ENCODE measurements around the gene CNTN5.
"Not testable (repeated sequence)": the region's sequence is repeated elsewhere in the genome, so short reads cannot be mapped to it uniquely, and the experiment has no call there.

CNTN5 gene

DNA sequence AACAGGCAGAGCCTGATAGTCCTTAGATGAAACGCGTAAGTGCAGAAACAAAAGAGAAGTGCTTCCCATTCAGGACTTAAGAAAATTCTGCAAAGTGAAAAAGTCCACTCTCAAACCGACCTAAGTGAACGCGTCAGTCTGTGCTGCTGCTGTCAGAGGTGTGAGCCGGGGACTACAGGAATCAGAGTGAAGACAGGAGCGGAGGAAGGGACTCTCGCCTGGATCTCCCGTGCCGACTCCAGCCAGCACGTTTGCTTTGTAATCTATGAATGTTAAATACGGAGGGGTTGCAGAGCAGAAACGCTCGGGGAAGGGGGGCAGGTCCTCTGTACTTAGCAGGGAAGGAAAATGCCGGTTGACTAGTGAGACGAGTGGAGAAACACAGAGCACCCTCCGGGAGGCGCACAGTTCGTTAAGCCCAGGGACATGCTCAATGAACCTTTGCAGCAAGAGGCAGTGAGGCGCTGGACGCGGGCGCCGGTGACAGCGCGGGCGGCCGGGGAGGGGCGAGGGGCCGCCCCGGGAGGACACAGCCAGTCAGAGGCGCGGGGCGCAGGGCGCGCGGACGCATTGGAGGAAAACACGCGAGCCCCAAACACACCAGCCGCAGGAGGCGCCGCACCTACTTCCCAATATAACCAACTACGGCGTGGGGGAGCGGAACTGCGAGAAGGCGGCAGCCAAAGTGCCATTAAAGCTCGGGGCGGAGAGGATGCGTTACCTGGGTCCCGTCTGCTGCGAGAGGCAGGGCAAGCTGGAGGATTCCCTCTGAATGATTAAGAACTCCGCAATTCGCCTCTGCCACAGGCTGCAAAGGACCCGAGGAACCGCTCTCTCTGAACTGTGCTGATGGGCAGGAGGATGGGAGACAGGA, at the start of gene CNTN5:
TSS of gene CNTN5 (plus strand) at position 598 of the 874 bp plus-strand sequence.
- peak in 1 of 3 experiments; percentile 10 for DNase-seq (ENCODE audit: low read depth in 3 of 3)

DNA sequence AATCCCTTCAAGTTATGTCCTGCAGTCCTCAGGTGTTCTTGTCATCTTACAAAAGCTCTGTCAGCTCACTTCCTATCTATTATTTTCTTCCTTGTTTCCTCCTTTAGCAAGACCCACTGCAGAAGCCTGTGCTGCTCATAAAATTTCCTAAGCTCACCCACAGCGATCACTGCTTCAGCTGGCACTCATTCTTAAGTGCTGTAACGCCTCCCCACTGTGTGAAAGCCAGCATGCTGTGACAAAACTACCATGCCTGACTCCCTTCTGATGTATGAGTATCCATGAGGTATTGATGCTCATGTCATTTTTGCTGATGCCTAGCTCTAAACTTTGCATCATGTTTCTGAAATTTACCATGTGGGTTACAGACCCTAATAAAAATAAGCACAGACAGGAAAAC, 41.5 kb upstream of the CNTN5 start:
- DNase-seq (ENCODE audit: low read depth in 3 of 3): no peak

DNA sequence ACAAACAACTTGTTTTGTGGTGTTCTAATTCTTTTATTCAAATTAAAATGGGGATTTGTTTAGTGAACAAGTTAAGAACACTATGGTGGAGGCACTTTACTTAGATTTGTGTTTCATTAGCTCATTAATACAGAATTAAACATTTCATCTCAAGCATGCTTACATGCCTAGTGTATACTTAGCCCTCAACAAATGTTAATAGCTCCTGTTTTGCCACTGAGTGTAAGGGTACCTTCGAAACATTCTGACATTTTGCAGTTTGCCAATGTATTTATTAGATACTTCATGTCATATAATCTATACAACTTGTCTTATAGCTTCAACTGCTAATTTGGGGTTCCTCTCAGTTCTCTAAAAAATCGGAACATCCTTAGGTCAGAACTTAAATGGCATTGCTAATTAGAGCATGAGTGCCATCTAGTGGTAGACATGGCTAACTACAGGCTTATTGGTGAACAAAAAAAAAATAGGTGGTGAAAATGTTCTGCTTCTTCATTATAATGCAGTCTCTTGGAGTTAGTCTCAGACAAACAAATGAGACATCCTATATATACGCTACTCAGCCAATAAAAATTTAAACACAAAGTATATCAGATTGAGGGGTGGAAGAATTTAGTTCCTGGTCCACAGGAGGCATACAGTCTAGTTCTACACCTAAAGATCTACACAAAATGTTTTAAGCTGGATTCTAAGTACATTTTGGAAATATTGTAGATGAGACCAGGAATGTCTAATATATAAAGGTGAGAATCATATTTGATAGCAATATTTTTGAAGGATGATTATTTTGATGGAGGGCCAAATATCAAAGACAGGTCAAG, 4.9 kb upstream of the CNTN5 start:
- DNase-seq (ENCODE audit: low read depth in 3 of 3): no peak

DNA sequence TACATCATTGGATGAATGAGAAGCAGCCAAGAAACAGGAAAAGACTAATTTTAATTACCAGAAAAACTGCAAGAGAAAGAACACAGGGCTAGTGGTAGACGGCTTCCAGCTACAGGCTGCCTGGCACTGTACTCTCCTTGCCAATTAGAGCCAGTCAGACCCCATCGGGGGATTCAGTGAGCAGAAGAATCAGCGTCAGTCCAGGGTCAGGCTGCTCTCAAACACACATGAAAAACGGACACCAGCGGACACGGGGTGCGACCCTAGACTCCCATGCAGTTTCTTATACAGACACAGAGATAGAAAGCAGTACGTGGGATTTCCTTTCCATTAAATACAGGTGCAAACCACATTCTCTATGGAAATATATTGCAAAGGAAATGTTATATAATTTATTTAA, 1.1 kb upstream of the CNTN5 start:
- no peak for DNase-seq (ENCODE audit: low read depth in 3 of 3)

DNA sequence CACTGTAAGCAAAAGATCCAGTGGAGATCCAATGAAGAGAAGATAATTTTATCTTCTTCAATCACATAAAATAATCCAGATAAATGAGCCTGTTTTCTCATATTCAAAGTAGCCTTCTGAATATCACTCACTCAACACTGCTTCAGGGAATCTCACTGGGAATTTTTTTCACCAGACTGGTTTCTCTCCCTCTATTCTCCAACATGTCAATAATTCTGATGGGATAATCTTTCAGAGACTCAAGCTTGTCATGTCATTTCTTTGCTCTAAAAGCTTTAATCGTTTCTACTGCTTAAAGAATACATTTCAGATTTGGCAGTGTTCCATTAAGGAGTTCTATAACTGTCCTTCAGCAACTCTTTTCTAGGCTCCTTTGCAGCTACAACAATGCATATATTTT, 16.3 kb downstream of the CNTN5 start:
- DNase-seq (ENCODE audit: low read depth in 3 of 3): no peak

DNA sequence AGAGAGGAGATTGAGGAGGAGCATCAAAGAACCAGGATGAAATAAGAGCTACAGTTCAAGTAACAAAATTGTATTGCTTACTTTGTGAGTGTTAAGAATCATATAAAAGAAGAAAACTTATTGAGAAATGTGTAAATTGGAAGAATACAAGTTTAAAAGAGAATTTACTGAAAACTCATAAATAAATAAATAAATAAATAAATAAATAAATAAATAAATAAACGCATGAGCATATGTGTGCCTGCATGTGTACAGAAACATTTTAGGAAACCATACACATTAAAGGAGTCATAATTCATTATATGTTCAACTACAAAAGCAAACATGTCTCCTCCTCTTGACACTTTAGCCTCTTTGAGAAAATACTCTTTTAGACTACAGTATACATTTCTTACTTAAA, 42.6 kb downstream of the CNTN5 start:
- no peak for DNase-seq (ENCODE audit: low read depth in 3 of 3)

DNA sequence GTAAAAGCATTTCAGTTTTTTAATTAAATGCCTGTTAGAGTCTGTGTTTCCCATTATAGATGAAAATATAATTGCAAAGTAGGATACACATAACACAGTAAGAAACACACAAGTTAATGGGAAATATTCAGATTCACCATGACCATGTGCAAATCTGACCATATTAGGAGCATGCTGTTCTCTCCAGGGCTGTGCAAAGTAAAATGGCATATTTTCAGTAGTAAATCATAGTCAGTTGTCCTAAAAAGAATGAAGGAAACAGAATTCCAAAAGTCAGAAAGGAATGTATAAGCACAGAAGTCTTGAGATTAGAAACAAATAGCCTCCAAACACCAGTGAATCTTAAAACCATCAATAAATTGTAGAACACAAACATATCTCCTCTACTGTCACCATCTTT, 44.4 kb downstream of the CNTN5 start:
- DNase-seq (ENCODE audit: low read depth in 3 of 3): no peak

DNA sequence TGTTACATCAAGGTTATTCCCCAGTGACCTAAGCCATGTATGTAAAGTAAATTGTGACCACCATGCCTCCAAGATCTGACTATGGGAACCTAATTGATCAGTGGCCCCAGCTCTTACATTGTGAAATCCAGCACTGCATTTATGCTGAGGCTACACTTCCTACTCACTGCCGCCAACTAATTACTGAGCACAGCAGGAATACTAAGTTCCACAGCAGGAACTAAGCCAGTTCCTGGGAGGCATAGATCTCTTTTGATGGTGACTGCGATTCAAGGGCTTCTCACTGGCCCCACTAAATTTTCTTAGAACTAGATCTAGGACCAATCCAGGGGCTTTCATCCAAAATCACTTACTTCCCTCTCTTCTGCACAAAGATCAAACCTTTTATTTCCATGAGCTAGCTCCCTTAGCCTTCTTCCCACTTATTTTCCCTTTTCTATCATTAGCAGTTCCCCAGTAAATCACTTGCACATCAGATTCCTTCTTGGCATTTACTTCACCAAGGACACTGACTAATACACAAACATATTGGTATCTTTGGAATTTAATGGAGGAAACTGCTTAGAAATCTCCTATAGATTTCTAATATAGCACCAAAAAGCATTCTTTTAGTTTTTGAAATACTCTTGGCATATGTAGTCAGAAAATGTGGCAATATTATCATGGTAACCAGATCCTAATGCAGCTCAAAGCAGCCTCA, 46.0 kb downstream of the CNTN5 start:
- no peak for DNase-seq (ENCODE audit: low read depth in 3 of 3)

DNA sequence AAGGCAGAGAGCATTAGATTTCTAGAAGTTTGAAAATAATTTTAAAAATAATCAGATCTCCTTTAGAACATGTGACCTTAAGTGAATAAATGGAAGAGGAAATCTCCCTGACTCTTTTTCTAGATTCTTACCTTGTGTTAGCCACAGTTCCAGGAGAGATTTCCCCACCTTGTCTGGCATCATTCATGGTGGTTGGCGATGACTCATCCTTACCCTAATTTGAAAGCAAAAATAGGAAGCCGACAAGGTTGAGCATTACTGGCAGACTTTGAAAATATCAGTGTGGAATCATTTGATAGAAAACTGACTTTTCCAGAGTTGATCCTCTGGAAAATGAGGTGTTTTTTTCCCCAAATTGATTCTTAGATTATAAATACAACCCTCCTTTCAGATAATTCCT, 48.1 kb downstream of the CNTN5 start:
- no peak for DNase-seq (ENCODE audit: low read depth in 3 of 3)

DNA sequence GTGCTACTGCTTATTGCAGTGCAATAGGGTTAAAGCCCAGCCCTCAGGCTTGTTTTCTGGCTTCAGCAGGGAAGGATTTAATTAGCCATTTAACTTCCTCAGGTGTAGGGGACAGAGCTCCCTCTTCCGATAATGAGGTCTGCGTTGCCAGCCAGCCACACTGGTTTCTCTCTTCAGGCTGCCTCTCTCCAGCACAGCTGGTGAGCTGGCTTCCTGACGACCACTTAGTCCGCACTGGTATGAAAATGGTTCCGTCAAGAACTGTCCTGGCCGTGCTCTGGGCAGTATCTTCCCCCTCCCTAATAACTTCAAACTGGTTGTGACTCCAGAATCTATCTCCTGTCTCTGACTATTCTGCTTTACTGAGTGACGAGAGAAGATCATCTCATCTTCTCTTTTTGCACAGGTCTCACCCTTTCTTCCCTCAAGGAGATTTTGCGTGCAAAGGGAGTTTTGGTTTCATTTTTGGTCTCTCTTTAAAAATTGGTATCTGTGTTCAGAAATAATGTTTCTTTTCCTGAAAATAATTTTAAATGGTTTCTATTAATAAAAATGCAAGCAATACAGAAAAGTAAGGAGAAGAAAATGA, 49.2 kb downstream of the CNTN5 start:
- no peak for DNase-seq (ENCODE audit: low read depth in 3 of 3)

DNA sequence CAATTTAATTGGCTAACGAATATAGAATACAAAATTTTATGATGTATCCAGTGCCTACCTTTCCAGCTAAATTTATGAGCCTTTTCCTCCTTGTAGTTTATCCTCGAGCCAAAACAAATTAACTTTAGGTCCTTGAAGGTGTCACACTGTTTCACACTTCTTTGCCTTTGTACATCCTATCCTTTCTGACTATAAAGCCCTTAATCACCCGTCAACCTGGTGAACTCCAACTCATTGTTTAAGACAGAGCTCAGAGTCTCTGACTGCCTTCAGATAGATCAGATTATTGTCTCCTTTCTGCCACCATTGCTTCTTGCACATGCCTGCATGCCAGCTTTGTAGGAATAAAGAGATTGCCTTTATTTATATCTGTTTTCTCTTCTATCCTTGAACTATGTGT, 58.8 kb downstream of the CNTN5 start:
- DNase-seq (ENCODE audit: low read depth in 3 of 3): no peak

DNA sequence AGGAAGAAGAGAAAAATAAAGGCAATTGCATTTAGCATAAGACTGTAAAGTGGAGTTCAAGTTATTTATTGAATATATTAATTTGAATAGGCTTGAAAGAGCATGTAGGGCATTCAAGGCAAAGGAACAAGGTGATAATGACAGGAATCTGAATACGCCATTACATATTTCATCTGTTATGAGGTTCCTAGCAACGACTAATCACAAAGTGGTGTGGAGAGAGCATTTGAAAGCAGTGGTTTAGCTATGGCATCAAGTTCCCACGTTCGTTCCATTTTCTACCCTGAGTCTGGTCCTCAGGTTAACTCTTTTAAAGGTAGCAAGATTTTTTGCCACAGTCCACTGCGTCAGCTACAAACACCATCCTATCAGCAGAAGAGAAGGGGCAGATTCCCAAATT, 59.4 kb downstream of the CNTN5 start:
- no peak for DNase-seq (ENCODE audit: low read depth in 3 of 3)

DNA sequence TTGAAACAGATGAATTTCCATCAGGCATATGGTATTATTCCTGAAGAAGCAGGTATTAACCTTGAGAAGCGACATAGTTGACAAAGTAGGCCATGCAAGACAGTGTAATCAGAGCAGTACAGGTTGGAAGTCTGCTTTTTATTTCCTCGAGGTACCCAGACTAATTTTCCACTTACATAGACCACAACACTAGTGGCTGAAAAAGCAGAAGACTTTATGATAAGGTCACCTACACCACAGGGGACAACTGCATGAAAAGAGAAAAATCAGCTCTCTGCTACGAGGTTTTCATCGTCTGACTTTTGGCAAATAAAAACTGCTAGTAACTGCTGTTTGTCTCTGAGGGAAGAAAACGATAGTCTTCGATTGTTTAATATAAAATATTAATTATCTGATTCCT, 77.5 kb downstream of the CNTN5 start:
- DNase-seq (ENCODE audit: low read depth in 3 of 3): no peak

DNA sequence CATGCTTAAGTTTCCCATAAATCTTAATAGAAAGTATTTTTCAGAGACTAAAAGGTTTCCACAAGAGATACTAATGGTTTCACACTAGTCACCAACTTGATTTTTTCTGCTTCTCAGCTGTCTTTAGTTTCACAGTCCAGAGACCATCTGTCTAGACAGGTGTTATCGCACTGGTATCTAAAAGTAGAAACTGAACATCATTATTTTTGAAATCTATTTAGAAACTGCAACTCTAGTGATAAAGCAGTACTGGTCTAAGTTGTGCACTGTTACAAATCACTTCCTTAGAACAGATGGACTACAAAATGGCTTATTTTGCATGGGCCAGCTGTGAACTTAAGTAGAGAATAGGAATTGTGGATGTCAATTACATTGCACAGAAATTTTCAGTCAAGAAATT, 78.0 kb downstream of the CNTN5 start:
- DNase-seq (ENCODE audit: low read depth in 3 of 3): no peak

DNA sequence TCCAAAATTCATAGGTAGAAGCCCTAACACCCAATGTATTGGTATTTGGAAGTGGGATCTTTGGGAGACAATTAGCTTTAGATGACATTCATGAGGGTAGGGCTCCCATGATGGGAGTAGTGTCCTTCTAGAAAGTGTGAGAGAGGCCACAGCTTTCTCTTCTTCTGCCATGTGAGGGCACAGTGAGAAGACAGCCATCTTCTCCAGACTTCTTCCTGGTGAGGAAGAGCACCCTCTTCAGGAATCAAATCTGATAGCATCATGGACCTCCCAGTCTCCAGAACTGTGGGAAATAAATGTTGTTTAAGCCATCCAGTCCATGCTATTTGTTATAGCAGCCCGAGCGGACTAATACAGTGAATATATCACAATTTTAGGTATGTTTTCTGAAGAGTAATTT, 96.9 kb downstream of the CNTN5 start:
- no peak for DNase-seq (ENCODE audit: low read depth in 3 of 3)

DNA sequence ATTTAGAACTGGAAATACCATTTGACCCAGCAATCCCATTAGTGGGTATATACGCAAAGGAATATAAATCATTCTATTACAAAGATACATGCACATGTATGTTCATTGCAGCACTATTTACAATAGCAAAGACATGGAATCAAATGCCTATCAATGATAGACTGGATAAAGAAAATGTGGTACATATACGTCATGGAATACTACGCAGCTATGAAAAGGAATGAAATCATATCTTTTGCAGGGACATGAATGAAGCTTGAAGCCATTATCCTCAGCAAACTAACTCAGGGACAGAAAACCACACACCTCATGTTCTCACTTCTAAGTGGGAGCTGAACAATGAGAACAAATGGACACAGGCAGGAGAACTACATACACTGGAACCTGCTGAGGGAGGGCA, 113.1 kb downstream of the CNTN5 start:
- DNase-seq (ENCODE audit: low read depth in 3 of 3): not testable (repeated sequence)

DNA sequence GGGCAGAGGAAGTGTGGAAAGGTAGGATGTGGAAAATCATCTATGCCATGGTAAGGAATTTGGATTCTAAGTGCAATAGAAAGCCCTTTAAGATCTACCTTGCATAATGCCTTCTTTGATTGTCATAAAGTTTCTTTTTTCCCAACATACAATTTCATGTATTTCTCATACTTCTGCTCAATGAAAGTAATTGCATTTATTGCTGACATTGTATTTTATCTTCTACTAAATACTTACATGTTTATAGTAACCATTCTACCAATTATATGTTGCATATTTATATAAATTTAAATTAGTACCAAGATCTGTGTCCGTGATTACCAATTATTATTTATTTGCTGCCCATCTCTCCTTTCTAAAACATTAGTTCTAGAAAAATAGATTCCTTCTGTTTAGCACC, 114.8 kb downstream of the CNTN5 start:
- DNase-seq (ENCODE audit: low read depth in 3 of 3): no peak

DNA sequence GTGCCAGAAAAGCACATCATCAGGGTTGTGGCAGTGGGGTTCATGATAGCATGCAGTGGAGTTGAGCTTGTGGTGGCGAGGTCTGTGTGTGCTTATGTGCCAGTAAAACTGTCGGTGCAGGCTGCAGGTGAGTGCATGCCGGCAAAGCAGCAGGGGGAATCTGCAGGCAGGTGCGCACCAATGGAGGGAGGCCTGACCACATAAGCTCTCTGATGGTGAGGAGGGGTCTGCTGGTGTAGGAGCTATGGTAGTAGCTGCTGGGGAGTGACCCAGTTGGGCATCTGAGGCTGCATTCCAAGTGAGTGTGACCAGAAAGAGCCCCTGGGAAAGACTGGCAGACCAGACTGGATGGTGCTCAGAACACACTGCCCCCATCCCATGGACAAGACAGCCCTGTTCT, 121.5 kb downstream of the CNTN5 start:
- no peak for DNase-seq (ENCODE audit: low read depth in 3 of 3)

DNA sequence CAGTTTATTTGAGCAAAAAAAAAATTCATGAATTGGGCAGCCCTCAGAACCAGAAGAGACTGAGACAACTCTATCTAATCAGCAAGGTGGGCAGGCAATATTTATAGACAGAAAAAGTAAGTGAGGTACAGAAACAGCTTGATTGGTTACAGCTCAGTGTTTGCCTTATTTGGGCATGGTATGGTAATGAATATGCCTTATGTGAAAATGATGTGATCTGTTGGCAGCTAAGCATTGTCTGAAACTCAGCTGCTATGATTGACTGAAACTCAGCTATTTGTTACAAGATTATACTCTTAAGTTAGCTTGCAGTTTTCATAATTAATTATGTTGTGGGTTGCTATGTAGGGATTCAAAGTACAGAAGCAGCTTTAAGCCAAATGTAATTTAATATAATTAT, 127.6 kb downstream of the CNTN5 start:
- no peak for DNase-seq (ENCODE audit: low read depth in 3 of 3)

DNA sequence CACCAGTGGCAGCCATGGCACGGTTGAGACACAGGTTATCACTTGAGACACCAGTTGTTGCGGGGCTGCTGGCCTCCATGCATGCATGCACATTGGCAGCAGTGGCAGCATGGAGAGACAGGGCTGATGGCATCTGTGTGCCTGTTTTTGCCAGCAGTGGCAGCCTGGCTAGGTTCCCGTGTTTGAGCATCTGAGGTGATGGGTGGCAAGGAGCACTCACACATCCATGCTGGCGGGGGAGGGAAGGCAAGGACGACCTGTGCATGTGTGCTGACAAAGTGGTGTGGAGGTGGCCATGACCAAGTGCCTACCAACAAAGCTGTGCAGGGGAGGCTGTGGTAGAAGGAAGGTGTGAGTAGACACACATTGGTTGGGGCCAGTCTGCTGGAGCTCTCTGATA, 133.5 kb downstream of the CNTN5 start:
- no peak for DNase-seq (ENCODE audit: low read depth in 3 of 3)

DNA sequence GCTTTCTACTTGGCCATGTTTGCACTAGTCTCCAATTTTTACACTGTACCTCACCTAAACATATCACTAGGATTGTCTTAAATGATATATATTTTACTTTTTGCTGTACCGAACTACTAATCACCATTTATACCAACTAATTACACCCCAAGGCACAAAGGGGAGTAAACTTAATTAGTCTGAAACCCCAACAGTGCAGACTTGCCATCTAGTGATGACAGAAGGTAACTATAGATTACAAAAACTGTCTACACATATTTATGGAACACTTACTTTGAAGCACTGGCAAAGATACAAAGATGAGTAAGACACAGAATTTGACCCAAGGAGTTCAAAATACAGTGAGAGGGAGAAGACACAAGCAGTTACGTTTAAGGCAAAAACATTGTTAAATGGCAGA, 139.7 kb downstream of the CNTN5 start:
- no peak for DNase-seq (ENCODE audit: low read depth in 3 of 3)

DNA sequence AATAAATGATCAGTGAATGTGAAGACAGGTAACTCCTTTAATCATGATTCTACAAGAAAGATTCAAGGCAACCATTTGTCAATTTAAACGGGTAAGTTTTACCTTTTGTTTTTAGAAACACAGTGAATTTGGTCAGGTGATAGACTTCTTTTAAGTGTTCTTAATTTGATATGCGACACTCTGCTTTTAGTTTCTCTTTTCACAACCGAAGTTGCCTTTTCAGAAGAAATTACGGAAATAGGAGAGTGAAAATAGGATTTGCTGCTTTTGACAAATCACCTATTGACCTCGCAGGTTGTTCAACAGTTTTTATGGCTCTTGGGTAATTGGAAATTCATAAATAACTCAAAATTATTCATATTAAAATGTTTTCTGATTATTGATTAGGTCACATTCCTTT, 142.1 kb downstream of the CNTN5 start:
- DNase-seq (ENCODE audit: low read depth in 3 of 3): no peak

All from stimulated activated CD4-positive, alpha-beta T cell treated with anti-CD3 and anti-CD28 coated beads, TNF-alpha, amount 100 ng/mL, for 24 hours (primary cell).